K562 (cell line): ENCODE results near the gene CNIH4. TPM values are rescaled to one million over a fixed set of nuclear protein-coding genes. Genes with fewer than 3 reads are reported as not detected.
"Not testable (repeated sequence)": the region's sequence is repeated elsewhere in the genome, so short reads cannot be mapped to it uniquely, and the experiment has no call there.

Experiments
- ATAC-seq: fragments of 200-7000 bp; cut with Tn5 transposase; 3 replicates; pipeline ENCODE4 v1.9.1; 2020; ENCODE audit warnings: moderate library complexity
- BruUV-seq: library from RNA; stranded (reverse); fragments of 400-500 nt; replicated peaks from 2 replicates; lab custom pipeline; 2021; lab: Mats Ljungman, UMichigan
- CTCF ChIA-PET: fragments of 300-600 bp; formaldehyde crosslinking; extraction: SDS; loops from one replicate; lab custom pipeline; 2021; ENCODE audit warnings: low intra/inter-chr PET ratio; lab: Yijun Ruan, JAX
- POLR2A ChIA-PET: fragments of 300-600, 350-650 bp; sonication (Branson Sonifier 250); formaldehyde crosslinking; extraction: SDS; loops from one replicate; lab custom pipeline; 2021; ENCODE audit warnings: antibody characterized with exemption, inconsistent platforms; lab: Yijun Ruan, JAX
- DNase-seq, 4 experiments: peaks; one replicate each; pipeline versions ENCODE4 v3.0.0 to v3.0.0-alpha.2; 2011 to 2018; ENCODE audit warnings: low spot score in 3 of 4, mixed read lengths in 3 of 4; ENCODE audit errors: extremely low read depth in 1 of 4
- FAIRE-seq: peaks from 2 replicates; lab custom pipeline; 2011; peaks lifted over from hg19 to GRCh38; lab: Jason Lieb, UNC
- H2AFZ ChIP-seq: 2 replicates; pipeline ENCODE4 v1.6.0; 2011; ENCODE audit warnings: low read depth, low read length, control low read depth, inconsistent platforms
- H3K27ac ChIP-seq: fragments of 200-600 bp; 3 replicates; pipeline ENCODE4 v1.8.0; 2011; ENCODE audit warnings: low read depth, mild to moderate bottlenecking, control low read depth, inconsistent platforms, low read length, moderate library complexity, mixed read lengths; ENCODE audit errors: extremely low read depth
- H3K27me3 ChIP-seq, 2 experiments: fragments of 300-600 bp in 1 of 2; 2 replicates in 1 of 2; 3 replicates in 1 of 2; pipeline versions ENCODE4 v1.6.0 to v1.8.0; 2011; ENCODE audit warnings: inconsistent platforms in 2 of 2, low read length in 2 of 2, mild to moderate bottlenecking in 1 of 2, mixed read lengths in 1 of 2, moderate library complexity in 1 of 2; ENCODE audit not compliant: control insufficient read depth in 2 of 2, insufficient read depth in 2 of 2
- H3K36me3 ChIP-seq: fragments of 300-600 bp; 3 replicates; pipeline ENCODE4 v1.8.0; 2011; ENCODE audit warnings: mild to moderate bottlenecking, low read length, inconsistent platforms; ENCODE audit not compliant: control insufficient read depth, insufficient read depth
- H3K4me1 ChIP-seq, 2 experiments: fragments of 200-600 bp in 1 of 2; replicated peaks in 1 of 2; 2 replicates in 1 of 2; 3 replicates in 1 of 2; pipeline versions ENCODE4 v1.5.1 to v1.8.0; 2011; ENCODE audit warnings: inconsistent platforms in 2 of 2, low read length in 2 of 2, mild to moderate bottlenecking in 1 of 2, mixed read lengths in 1 of 2, moderate library complexity in 1 of 2; ENCODE audit not compliant: control insufficient read depth in 2 of 2, insufficient read depth in 2 of 2
- H3K4me2 ChIP-seq: 2 replicates; pipeline ENCODE4 v1.6.1; 2011; ENCODE audit warnings: low read length, control low read depth, inconsistent platforms, mixed read lengths; ENCODE audit not compliant: insufficient read depth
- H3K4me3 ChIP-seq: fragments of 200-600 bp; sonication (generic), shearing (Covaris generic); 2 replicates; pipeline ENCODE4 v1.5.1; 2016; ENCODE audit warnings: control low read depth, inconsistent platforms
- H3K79me2 ChIP-seq: fragments of 200-600 bp; 3 replicates; pipeline ENCODE4 v1.8.0; 2011; ENCODE audit warnings: low read length, inconsistent platforms; ENCODE audit not compliant: control insufficient read depth, insufficient read depth
- H3K9ac ChIP-seq, 2 experiments: 2 replicates each; pipeline versions ENCODE4 v1.6.0 to v1.6.1; 2011; ENCODE audit warnings: low read depth in 2 of 2, low read length in 2 of 2, control low read depth in 1 of 2, inconsistent platforms in 1 of 2, mild to moderate bottlenecking in 1 of 2, mixed read lengths in 1 of 2; ENCODE audit not compliant: insufficient read depth in 1 of 2
- H3K9me1 ChIP-seq: one replicate; pipeline ENCODE4 v1.6.0; 2011; ENCODE audit warnings: inconsistent platforms, mild to moderate bottlenecking, low read length, moderate library complexity; ENCODE audit not compliant: control insufficient read depth, insufficient read depth
- H3K9me3 ChIP-seq: replicated peaks from 2 replicates; pipeline ENCODE4 v1.5.1; 2011; ENCODE audit warnings: low read depth, low read length, inconsistent platforms; ENCODE audit not compliant: control insufficient read depth, insufficient read depth
- H4K20me1 ChIP-seq: replicated peaks from 2 replicates; pipeline ENCODE4 v1.6.1; 2011; ENCODE audit warnings: low read length, inconsistent platforms, mixed read lengths; ENCODE audit not compliant: control insufficient read depth, insufficient read depth
- EZH2 ChIP-seq: IDR thresholded peaks from 2 replicates; pipeline ENCODE4 v1.6.1; 2012; ENCODE audit warnings: low read depth, mild to moderate bottlenecking, inconsistent platforms, low read length, borderline replicate concordance
- POLR2G ChIP-seq: fragments of 200-400 bp; formaldehyde crosslinking; IDR thresholded peaks from 2 replicates; pipeline ENCODE4 v1.6.1; 2017; ENCODE audit warnings: low read depth, mild to moderate bottlenecking, antibody characterized with exemption, low read length, moderate library complexity
- RAD51 ChIP-seq: fragments of 450-650 bp; IDR thresholded peaks from 2 replicates; pipeline ENCODE4 v1.7.1; 2016; ENCODE audit warnings: low read depth, mild to moderate bottlenecking, borderline replicate concordance
- RBFOX2 ChIP-seq: fragments of 200-400 bp; formaldehyde crosslinking; IDR thresholded peaks from 2 replicates; pipeline ENCODE4 v1.6.1; 2017; ENCODE audit warnings: low read depth, mild to moderate bottlenecking, low read length, moderate library complexity
- WGBS: fragments of 100-300 bp; shearing (Covaris generic); methylation state at CpG from one replicate; pipeline ENCODE4 v1.1.6; 2016; ENCODE audit warnings: low coverage, mixed read lengths; ENCODE audit not compliant: insufficient coverage; ENCODE audit errors: missing lambda C conversion rate; 5-methylcytosine and 5-hydroxymethylcytosine counted together
- in situ Hi-C: fragments of 300-500 bp; cut with MboI; formaldehyde crosslinking; loops from 4 replicates; pipeline ENCODE4 v1.15.0; 2018; ENCODE audit warnings: inconsistent platforms, mixed read lengths
- intact Hi-C: fragments of 100-400 bp; cut with micrococcal nuclease; formaldehyde crosslinking; loops from 2 replicates; pipeline ENCODE4 v1.14.2; 2022
- polyA plus RNA-seq, 8 experiments: library from polyadenylated mRNA; depleted of rRNA in 4 of 8; stranded (reverse) in 5 of 8; unstranded in 3 of 8; fragments of >200 nt; fragmentation: Nextera tagmentation in 2 of 8; fragmentation: Illumina TruSeq in 1 of 8; extraction: Ambion mirVana in 2 of 8; extraction: Trizol in 1 of 8; gene quantifications; 2 replicates each; pipeline versions ENCODE4 v1.2.1 to v1.2.3, GENCODE V29; 2011 to 2014; ENCODE audit warnings: inconsistent platforms in 1 of 8, missing spikeins in 1 of 8
- total RNA-seq, 7 experiments: library from RNA; depleted of rRNA in 6 of 7; stranded (reverse); fragments of >200 nt in 6 of 7; fragmentation: Illumina TruSeq in 2 of 7; extraction: Trizol in 2 of 7; gene quantifications; 2 replicates each; pipeline versions ENCODE4 v1.2.1 to v1.2.3, GENCODE V29; 2011 to 2021; ENCODE audit warnings: low replicate concordance in 1 of 7

Gene CNIH4
- total and polyA plus RNA-seq, 9 of the 15 experiments (the other 6 are each of a cell fraction or from before 2014, with no cell fraction given): 41.3 to 266 (median 61.1) TPM

DNA sequence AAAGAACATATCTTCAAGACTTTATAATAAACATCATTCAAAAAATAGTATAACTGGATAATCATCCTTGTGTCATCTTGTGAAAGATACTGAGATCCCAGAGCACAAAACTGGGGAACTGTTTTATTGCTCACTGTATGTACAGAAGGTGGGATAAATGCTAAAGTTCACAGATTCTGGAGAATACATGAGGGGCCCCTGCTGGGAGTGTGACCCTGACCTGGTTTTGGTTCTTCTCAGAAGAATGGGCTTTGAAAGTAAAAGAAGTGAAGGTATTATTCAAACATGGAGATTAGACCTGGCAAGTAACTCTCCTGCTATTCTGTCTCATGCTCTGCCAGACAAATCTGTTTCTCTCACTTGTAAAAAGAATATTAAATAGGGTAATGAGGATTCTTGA is 63.4 kb downstream of the CNIH4 start:
- FAIRE-seq (no peak), DNase-seq (no peak), ATAC-seq (no peak)
- H3K9me1 ChIP-seq: no peaks in the 10 kb centered on the region
- H3K27ac ChIP-seq: no peak overlapping the region
- ChIA-PET POLR2A (interaction anchor here (2.9 to 7.5 kb wide), 2 partner anchors 8 to 12 kb away, joined by 9 to 45 read pairs; no protein-coding TSS in a partner anchor), CTCF (no interaction called here)
- H3K9ac ChIP-seq: no peak overlapping the region
- TF ChIP-seq POLR2G (0 out of 2 replicates have a peak, but pooled peaks have one; percentile 18), EZH2 (no peak)
- no peaks in the 10 kb centered on the region for H3K27me3 ChIP-seq
- in situ Hi-C loops: no loop called here
- no peaks in the 10 kb centered on the region for H4K20me1 ChIP-seq
- H3K4me1 ChIP-seq: no peaks in the 10 kb centered on the region
- intact Hi-C loops: no loop called here
- H3K4me2 ChIP-seq: no peak overlapping the region
- H3K79me2 ChIP-seq: peaks cover 5% of the 10 kb centered on the region; the same call in 1 of the 3 replicates
- BruUV-seq: no TSS peak
- no peaks in the 10 kb centered on the region for H3K9me3 ChIP-seq
- H3K4me3 ChIP-seq: no peak overlapping the region
- H3K36me3 ChIP-seq: peaks cover 94% of the 10 kb centered on the region
- H2AFZ ChIP-seq: no peak overlapping the region

DNA sequence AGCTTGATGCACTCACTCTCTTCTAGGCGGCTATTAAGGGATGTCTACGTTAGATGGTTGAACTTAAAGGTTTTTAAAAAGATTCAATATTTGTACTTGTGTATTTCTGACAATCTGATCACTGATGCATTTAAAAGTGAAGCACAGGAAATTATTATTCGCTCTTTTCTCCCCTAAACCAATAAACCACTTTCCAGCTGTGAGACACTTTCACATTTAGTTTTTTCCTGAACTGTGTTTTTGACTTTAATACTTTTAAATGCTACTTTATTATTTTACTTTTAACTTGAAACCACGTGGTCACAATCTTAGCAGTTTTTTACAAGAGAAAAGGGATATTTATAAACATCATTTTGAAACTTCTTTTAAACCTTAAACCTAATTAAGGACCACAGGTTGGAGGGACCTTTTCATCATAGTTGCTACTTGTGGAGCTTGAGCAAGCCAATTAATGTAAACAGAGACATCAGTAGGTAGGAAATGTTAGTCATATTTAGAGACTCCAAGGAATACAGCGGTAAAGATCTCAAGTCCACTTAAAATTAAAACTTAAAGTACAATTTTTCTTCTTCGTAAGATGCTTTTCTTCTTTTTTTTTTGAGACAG is 68.7 kb downstream of the CNIH4 start:
- Histone ChIP-seq H3K4me2 (no peak overlapping the region), H3K27ac (no peak overlapping the region), H3K4me1 (peaks cover 0 to 8% of the 10 kb centered on the region in 2 experiments; a peak in 4 of 5 replicates), H4K20me1 (no peaks in the 10 kb centered on the region), H3K27me3 (no peaks in the 10 kb centered on the region), H3K36me3 (peaks cover 85% of the 10 kb centered on the region), H3K9me3 (no peaks in the 10 kb centered on the region), H3K9me1 (no peaks in the 10 kb centered on the region), H3K9ac (no peak overlapping the region), H3K79me2 (peaks cover 38% of the 10 kb centered on the region), H3K4me3 (no peak overlapping the region), H2AFZ (no peak overlapping the region)
- POLR2A ChIA-PET: interaction anchor here (0.8 to 1.3 kb wide), 2 partner anchors 9 to 21 kb away, joined by 3 to 4 read pairs; no protein-coding TSS in a partner anchor
- CTCF ChIA-PET: no interaction called here
- DNase-seq (no peak), ATAC-seq (no peak), FAIRE-seq (peak; percentile 44)
- BruUV-seq: no TSS peak
- 94% methylated on average over 6 of the region's 6 CpGs for WGBS
- intact Hi-C loops (no loop called here), in situ Hi-C loops (no loop called here)
- TF ChIP-seq RBFOX2: peak; percentile 44; the same call in 1 of the 2 replicates
- TF ChIP-seq RAD51: no peak

DNA sequence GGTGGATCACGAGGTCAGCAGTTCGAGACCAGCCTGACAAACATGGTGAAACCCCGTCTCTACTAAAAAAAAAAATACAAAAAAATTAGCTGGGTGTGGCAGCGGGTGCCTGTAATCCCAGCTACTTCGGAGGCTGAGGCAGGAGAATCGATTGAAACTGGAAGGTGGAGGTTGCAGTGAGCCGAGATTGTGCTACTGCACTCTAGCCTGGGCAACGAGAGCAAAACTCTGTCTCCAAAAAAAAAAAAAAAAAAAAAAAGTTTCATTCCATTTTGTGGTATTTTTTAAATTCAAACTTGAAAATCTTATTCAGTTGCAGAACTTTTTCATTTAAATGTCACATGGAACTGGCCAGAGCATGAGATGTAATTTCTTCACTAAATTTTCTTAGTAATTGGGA is 70.2 kb downstream of the CNIH4 start:
- H3K79me2 ChIP-seq: peaks cover 53% of the 10 kb centered on the region
- peaks cover 0 to 21% of the 10 kb centered on the region in 2 experiments; a peak in 4 of 5 replicates for H3K4me1 ChIP-seq
- CTCF ChIA-PET, H3K9me3 ChIP-seq, H3K27ac ChIP-seq, intact Hi-C loops, FAIRE-seq, H3K4me2 ChIP-seq, H3K9ac ChIP-seq, H2AFZ ChIP-seq, H3K9me1 ChIP-seq, H3K27me3 ChIP-seq, BruUV-seq, H4K20me1 ChIP-seq, H3K4me3 ChIP-seq, ATAC-seq, POLR2A ChIA-PET, DNase-seq, in situ Hi-C loops: not testable (repeated sequence)
- 96% methylated on average over 7 of the region's 8 CpGs for WGBS
- H3K36me3 ChIP-seq: peaks cover 81% of the 10 kb centered on the region
